Neutrophil (primary cell): ENCODE results near the gene AGAP1.

Source experiments
- H3K27ac ChIP-seq: fragments of 200-600 bp; sonication (generic); 2 replicates; pipeline ENCODE4 v1.5.1; 2016; ENCODE audit warnings: mild to moderate bottlenecking, moderate library complexity
- H3K27me3 ChIP-seq: fragments of 200-600 bp; sonication (generic); 2 replicates; pipeline ENCODE4 v1.6.0; 2016; ENCODE audit warnings: mild to moderate bottlenecking
- H3K36me3 ChIP-seq: fragments of 200-600 bp; sonication (generic); 2 replicates; pipeline ENCODE4 v1.5.1; 2017
- H3K4me1 ChIP-seq, 2 experiments: fragments of 200-600 bp in 1 of 2; sonication (generic) in 1 of 2; 1 replicate in 1 of 2; 2 replicates in 1 of 2; pipeline versions ENCODE4 v1.5.1 to v1.6.1; 2013 to 2016; ENCODE audit warnings: low read depth in 1 of 2, low read length in 1 of 2, mild to moderate bottlenecking in 1 of 2, moderate library complexity in 1 of 2; ENCODE audit not compliant: control insufficient read depth in 1 of 2, insufficient read depth in 1 of 2
- H3K4me3 ChIP-seq, 2 experiments: fragments of 200-600 bp in 1 of 2; sonication (generic) in 1 of 2; 1 replicate in 1 of 2; 2 replicates in 1 of 2; pipeline ENCODE4 v1.5.1; 2013 to 2016; ENCODE audit warnings: low read depth in 1 of 2, low read length in 1 of 2, mild to moderate bottlenecking in 1 of 2, moderate library complexity in 1 of 2
- H3K9me3 ChIP-seq: fragments of 200-600 bp; sonication (generic); 2 replicates; pipeline ENCODE4 v1.5.1; 2016
- TF ChIP-seq, protein P1 (sequence below): fragments of 200-600 bp; sonication (generic); IDR thresholded peaks from 2 replicates; pipeline ENCODE4 v1.5.1; 2016; ENCODE audit warnings: antibody characterized with exemption

AGAP1 gene

DNA sequence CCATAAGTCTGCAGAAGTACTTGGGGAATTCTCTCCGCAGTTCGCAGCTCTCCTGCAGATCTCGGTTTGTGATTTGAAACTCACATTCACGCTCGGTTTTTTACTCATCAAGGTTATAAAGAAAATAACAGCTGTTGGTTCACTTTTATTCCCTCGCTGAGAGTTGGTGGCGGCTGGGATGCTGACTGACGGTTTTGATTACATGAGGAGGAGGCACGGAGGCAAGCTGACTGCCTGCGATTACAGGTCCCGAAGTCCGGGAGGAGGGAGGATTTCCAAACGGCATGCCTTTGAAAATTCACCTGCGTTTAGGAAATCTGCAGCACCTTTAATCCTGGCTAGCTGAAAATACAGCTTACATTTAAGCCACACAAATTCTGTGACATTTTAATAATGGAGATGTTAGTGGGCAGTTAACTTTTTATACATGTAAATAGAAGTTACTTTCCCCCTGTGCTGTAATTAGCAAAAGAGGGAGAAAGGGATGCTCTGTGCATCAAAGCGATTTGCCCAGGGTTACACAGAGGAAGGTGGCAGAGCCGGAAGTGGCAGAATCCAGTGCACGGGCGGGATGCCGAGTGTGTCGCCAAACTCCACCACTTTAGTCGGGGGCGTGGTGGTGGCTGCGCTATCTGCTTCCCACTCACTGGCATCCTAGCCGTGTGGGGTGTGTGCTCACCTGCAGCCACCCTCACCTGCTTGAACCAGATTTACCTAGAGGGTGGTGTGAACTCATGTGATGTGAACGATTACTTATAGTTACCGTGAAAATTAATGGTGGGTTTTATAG is 14.7 kb downstream of the AGAP1 start:
- Histone ChIP-seq H3K27ac (no peak overlapping the region), H3K4me1 (no peaks in the 10 kb centered on the region), H3K27me3 (peaks cover 15% of the 10 kb centered on the region), H3K4me3 (no peak overlapping the region), H3K9me3 (no peaks in the 10 kb centered on the region), H3K36me3 (no peaks in the 10 kb centered on the region)
- TF ChIP-seq, protein P1, sequence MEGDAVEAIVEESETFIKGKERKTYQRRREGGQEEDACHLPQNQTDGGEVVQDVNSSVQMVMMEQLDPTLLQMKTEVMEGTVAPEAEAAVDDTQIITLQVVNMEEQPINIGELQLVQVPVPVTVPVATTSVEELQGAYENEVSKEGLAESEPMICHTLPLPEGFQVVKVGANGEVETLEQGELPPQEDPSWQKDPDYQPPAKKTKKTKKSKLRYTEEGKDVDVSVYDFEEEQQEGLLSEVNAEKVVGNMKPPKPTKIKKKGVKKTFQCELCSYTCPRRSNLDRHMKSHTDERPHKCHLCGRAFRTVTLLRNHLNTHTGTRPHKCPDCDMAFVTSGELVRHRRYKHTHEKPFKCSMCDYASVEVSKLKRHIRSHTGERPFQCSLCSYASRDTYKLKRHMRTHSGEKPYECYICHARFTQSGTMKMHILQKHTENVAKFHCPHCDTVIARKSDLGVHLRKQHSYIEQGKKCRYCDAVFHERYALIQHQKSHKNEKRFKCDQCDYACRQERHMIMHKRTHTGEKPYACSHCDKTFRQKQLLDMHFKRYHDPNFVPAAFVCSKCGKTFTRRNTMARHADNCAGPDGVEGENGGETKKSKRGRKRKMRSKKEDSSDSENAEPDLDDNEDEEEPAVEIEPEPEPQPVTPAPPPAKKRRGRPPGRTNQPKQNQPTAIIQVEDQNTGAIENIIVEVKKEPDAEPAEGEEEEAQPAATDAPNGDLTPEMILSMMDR, result no peak

DNA sequence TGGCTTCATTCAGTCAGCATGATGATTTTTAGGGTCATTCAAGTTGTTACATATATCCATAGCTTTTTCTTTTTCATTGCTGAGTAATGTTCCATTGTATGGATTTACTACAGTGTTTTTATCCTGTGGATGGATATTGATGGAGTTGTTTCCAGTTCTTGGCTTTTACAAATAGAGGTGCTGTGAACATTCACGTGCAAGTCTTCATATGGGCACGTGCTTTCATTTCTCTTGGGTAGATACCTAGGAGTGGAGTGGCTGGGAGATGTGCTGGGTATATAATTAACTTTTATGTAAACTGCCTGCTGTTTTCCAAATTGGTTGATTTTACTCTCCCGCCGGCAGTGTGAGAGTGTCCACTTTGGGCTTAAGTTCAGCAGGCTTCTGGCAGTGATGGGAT is 16.5 kb downstream of the AGAP1 start:
- Histone ChIP-seq H3K4me1 (no peaks in the 10 kb centered on the region), H3K4me3 (no peak overlapping the region), H3K27ac (no peak overlapping the region), H3K27me3 (no peaks in the 10 kb centered on the region), H3K9me3 (no peaks in the 10 kb centered on the region), H3K36me3 (no peaks in the 10 kb centered on the region)
- TF ChIP-seq, protein P1, result no peak

DNA sequence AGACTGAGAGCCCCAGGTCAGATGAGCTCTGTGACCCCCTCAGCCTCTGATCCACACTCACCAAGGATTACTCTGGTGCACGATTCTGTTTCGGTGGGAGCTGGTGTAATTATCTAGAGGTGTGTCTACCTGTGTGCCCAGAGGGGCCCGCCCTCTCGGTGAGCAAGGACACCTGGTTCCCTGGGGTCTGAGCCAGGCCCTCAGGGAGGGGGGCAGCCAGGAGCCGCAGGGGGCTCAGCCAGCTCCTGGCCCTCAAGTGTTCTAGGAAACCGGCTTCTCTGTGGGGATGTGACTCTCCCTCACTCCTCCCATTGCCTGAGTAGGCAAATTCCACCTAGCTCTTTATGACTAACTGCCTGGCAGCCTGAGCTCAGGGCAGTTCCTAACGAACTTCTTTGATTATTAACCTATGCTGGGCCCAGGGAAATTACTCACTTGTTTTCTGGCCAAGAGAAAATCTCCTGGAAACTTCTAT is 17.4 kb downstream of the AGAP1 start:
- H3K27me3 ChIP-seq, result no peaks in the 10 kb centered on the region
- H3K4me1 ChIP-seq, result no peaks in the 10 kb centered on the region
- no peak overlapping the region for H3K27ac ChIP-seq
- H3K4me3 ChIP-seq, result no peak overlapping the region
- TF ChIP-seq, protein P1, result no peak
- H3K9me3 ChIP-seq, result no peaks in the 10 kb centered on the region
- no peaks in the 10 kb centered on the region for H3K36me3 ChIP-seq

DNA sequence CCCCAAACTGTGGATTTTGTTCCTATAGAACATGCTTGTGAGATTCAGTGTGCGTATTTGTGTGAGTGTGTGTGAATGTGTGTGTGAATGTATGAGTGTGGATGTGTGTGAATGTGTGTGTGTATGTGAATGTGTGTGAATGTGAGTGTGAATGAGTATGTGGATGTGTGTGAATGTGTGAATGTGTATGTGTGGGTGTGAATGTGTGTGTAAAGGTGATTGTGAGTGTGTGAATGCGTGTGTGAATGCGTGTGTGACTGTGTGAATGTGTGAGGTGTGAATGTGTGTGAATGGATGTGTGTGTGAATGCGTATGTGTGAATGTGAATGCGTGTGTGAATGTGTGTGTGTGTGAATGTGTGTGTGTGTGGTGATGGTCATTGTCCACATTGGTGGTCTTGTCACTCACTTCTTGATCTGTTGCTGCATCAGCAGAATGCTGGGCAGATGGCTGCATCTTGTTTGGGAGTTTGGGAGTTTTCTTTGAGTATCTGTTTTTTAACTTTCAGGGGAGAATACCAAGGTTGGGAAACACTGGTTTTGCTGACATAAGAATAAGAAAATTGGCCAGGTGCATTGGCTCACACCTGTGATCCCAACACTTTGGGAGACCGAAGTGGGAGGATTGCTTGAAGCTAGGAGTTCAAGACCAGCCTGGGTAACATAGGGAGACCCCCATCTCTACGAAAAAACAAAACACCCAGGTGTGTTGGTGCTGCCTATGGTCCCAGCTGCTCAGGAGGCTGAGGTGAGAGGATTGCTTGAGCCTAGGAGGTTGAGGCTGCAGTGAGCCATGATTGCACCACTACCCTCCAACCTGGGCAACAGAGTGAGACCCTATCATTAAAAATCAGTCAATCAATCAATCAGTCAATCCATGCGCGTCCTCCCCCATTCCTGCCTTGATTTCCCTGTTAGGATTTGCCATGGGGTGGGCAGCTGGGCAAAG is 18.2 kb downstream of the AGAP1 start:
- H3K9me3 ChIP-seq, result no peaks in the 10 kb centered on the region
- H3K4me3 ChIP-seq, result no peak overlapping the region
- H3K4me1 ChIP-seq, result no peaks in the 10 kb centered on the region
- no peak overlapping the region for H3K27ac ChIP-seq
- TF ChIP-seq, protein P1, result no peak
- no peaks in the 10 kb centered on the region for H3K36me3 ChIP-seq
- no peaks in the 10 kb centered on the region for H3K27me3 ChIP-seq

DNA sequence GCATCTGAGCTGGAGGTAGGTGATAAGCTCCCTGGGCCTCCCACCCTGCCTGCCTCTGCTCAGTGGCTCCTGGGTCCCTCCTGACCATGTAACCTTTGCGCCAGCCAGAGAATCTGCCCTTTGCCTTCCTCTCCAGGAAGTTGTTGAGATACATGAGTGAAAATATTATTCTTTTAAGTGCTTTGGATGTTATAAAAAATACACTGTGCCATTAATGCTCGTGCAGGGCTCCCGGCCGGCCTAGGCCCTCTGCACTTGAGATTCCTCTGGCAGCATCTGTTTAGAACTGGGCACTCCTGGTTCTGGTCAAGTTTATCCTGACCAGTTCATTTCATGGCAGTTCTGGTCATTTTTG is 18.8 kb downstream of the AGAP1 start:
- Histone ChIP-seq H3K9me3 (no peaks in the 10 kb centered on the region), H3K27me3 (no peaks in the 10 kb centered on the region), H3K36me3 (no peaks in the 10 kb centered on the region), H3K27ac (no peak overlapping the region), H3K4me1 (no peaks in the 10 kb centered on the region), H3K4me3 (no peak overlapping the region)
- TF ChIP-seq, protein P1, result no peak
